PC-3 (cell line): Measurements from ENCODE around the gene USP27X.

Experiments
- EZH2 ChIP-seq: fragments of 300-600 bp; sonication (generic); IDR thresholded peaks from one replicate; pipeline ENCODE4 v1.6.1; 2017; ENCODE audit warnings: antibody characterized with exemption, mild to moderate bottlenecking, low read length; ENCODE audit not compliant: unreplicated experiment
- TF ChIP-seq, protein P1 (sequence below): fragments of 300-600 bp; sonication (generic); conservative IDR thresholded peaks from 2 replicates; pipeline ENCODE4 v1.5.1; 2017; ENCODE audit warnings: antibody characterized with exemption, low read depth, mild to moderate bottlenecking, low read length

DNA sequence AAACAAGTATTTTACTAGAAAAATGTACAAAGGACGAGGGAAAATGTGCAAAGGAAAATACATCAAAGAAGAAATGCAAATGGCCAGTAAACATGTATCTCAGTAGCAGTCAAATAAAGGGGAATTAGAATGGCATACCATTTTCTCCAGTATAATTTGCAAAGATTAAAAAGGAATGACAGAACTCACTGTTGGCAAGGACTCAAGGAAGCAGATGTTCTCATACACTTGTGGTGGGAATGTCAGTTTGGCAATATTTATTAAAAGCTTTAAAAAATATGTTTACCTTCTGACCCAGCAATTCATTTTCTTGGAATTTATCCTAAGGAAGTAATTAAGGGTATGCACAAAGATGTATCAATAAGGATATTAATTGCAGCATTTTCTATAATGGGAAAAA, 50.8 kb downstream of the USP27X start:
- TF ChIP-seq, protein P1, sequence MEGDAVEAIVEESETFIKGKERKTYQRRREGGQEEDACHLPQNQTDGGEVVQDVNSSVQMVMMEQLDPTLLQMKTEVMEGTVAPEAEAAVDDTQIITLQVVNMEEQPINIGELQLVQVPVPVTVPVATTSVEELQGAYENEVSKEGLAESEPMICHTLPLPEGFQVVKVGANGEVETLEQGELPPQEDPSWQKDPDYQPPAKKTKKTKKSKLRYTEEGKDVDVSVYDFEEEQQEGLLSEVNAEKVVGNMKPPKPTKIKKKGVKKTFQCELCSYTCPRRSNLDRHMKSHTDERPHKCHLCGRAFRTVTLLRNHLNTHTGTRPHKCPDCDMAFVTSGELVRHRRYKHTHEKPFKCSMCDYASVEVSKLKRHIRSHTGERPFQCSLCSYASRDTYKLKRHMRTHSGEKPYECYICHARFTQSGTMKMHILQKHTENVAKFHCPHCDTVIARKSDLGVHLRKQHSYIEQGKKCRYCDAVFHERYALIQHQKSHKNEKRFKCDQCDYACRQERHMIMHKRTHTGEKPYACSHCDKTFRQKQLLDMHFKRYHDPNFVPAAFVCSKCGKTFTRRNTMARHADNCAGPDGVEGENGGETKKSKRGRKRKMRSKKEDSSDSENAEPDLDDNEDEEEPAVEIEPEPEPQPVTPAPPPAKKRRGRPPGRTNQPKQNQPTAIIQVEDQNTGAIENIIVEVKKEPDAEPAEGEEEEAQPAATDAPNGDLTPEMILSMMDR: no peak
- TF ChIP-seq EZH2: no peak
